Measurements from ENCODE around the gene CCHCR1. TPM values are rescaled to one million over a fixed set of nuclear protein-coding genes. Genes with fewer than 3 reads are reported as not detected.
"Not testable (repeated sequence)": the region's sequence is repeated elsewhere in the genome, so short reads cannot be mapped to it uniquely, and the experiment has no call there.

The CCHCR1 gene
- total RNA-seq, 2 donors from 2014 or later, result 20.3 to 37.4 TPM

- H3K4me3 ChIP-seq, result no peak within 1 kb of the TSS
- H3K9me3 ChIP-seq, result no peaks in the 10 kb centered on the region
- no peaks in the 10 kb centered on the region for H3K36me3 ChIP-seq
- TF ChIP-seq POLR2A (IDR thresholded peaks at IDR 0.05) (no peak), POLR2AphosphoS5 (IDR thresholded peaks at IDR 0.05) (no peak)
- TF ChIP-seq, protein P1, sequence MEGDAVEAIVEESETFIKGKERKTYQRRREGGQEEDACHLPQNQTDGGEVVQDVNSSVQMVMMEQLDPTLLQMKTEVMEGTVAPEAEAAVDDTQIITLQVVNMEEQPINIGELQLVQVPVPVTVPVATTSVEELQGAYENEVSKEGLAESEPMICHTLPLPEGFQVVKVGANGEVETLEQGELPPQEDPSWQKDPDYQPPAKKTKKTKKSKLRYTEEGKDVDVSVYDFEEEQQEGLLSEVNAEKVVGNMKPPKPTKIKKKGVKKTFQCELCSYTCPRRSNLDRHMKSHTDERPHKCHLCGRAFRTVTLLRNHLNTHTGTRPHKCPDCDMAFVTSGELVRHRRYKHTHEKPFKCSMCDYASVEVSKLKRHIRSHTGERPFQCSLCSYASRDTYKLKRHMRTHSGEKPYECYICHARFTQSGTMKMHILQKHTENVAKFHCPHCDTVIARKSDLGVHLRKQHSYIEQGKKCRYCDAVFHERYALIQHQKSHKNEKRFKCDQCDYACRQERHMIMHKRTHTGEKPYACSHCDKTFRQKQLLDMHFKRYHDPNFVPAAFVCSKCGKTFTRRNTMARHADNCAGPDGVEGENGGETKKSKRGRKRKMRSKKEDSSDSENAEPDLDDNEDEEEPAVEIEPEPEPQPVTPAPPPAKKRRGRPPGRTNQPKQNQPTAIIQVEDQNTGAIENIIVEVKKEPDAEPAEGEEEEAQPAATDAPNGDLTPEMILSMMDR (IDR thresholded peaks at IDR 0.05), result no peak
- no peaks in the 10 kb centered on the region for H3K27me3 ChIP-seq (replicated peaks; ENCODE audit: insufficient read depth)
- intact Hi-C loops (cut with DNase I), result no loop called here
- H3K27ac ChIP-seq, result no peak within 1 kb of the TSS
- WGBS, result 69% methylated on average over 9 of the region's 9 CpGs
- no peaks in the 10 kb centered on the region for H3K4me1 ChIP-seq (replicated peaks)
- no peak for DNase-seq (ENCODE audit: low spot score)
These were observed 12.9 kb upstream of the CCHCR1 start, which contains the start of gene POU5F1 for GRCh38 chr6:31170600-31170881. TSS of gene POU5F1 (minus strand) at chr6:31170682. CDS start at chr6:31170620, 62 bp downstream.

DNA sequence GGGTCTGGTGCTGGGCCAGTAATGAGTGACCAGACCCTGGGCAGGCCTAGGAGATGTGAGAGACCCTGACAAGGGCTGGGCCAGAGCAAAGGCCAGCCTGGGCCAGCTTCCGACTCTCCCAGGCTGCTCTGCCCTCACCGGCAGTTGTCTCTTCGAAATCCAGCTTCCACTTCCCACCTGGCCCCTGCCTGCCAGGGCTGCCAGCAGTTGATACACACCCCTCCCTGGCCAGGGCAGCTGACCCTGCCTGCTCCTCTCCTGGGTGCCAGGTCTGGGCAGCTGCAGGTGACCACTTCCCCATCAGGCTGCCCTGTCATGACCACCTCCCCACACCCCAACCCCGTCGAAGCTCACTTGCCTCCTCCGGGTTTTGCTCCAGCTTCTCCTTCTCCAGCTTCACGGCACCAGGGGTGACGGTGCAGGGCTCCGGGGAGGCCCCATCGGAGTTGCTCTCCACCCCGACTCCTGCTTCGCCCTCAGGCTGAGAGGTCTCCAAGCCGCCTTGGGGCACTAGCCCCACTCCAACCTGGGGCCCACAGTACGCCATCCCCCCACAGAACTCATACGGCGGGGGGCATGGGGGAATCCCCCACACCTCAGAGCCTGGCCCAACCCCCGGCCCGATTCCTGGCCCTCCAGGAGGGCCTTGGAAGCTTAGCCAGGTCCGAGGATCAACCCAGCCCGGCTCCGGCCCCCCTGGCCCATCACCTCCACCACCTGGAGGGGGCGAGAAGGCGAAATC is 12.4 kb upstream of the CCHCR1 start:
- H3K4me1 ChIP-seq (replicated peaks); H3K27me3 ChIP-seq (replicated peaks; ENCODE audit: insufficient read depth); H3K27ac ChIP-seq; H3K36me3 ChIP-seq; H3K4me3 ChIP-seq; H3K9me3 ChIP-seq; DNase-seq (ENCODE audit: low spot score); intact Hi-C loops (cut with DNase I): not testable (repeated sequence)
- 65% methylated on average over 23 of the region's 23 CpGs for WGBS

GRCh38 chr6:31169123-31169857 is 11.7 kb upstream of the CCHCR1 start:
- H3K9me3 ChIP-seq, result no peaks in the 10 kb centered on the region
- H3K27ac ChIP-seq, result no peak overlapping the region
- no peak for DNase-seq (ENCODE audit: low spot score)
- no peaks in the 10 kb centered on the region for H3K27me3 ChIP-seq (replicated peaks; ENCODE audit: insufficient read depth)
- no peak overlapping the region for H3K4me3 ChIP-seq
- WGBS, result 65% methylated on average over 10 of the region's 10 CpGs
- no peaks in the 10 kb centered on the region for H3K36me3 ChIP-seq
- H3K4me1 ChIP-seq (replicated peaks), result no peaks in the 10 kb centered on the region
- intact Hi-C loops (cut with DNase I), result no loop called here
- TF ChIP-seq, protein P1 (IDR thresholded peaks at IDR 0.05), result no peak
- TF ChIP-seq POLR2AphosphoS5 (IDR thresholded peaks at IDR 0.05) (no peak), POLR2A (IDR thresholded peaks at IDR 0.05) (no peak)

DNA sequence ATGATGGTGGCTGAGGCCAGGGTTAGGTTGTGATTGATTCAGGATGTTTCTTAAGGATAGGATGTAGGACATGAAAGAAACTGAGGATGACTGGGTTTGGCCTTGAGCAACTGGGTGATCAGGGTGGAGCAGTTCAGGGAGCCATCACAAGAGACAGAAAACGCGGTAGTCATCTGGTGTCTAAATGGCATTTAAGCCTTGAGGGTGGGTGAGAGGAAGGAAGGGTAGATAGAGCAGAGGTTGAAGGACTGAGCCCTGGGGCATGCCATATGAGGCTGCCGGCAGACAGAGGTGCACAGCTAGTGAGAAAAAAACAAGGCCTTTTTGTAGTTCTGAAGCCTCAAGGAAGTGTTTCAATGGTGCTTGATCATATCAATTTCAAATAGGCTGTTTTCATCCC is 11.0 kb upstream of the CCHCR1 start:
- no peak for DNase-seq (ENCODE audit: low spot score)
- H3K4me1 ChIP-seq (replicated peaks), result no peaks in the 10 kb centered on the region
- H3K27ac ChIP-seq, result no peak overlapping the region
- H3K36me3 ChIP-seq, result no peaks in the 10 kb centered on the region
- intact Hi-C loops (cut with DNase I), result no loop called here
- H3K4me3 ChIP-seq, result no peak overlapping the region
- no peaks in the 10 kb centered on the region for H3K27me3 ChIP-seq (replicated peaks; ENCODE audit: insufficient read depth)
- TF ChIP-seq POLR2AphosphoS5 (IDR thresholded peaks at IDR 0.05), result no peak
- TF ChIP-seq POLR2A (IDR thresholded peaks at IDR 0.05), result no peak
- TF ChIP-seq, protein P1 (IDR thresholded peaks at IDR 0.05), result no peak
- 76% methylated on average over 3 of the region's 3 CpGs for WGBS
- no peaks in the 10 kb centered on the region for H3K9me3 ChIP-seq

GRCh38 chr6:31165986-31166385 is 8.4 kb upstream of the CCHCR1 start:
- TF ChIP-seq POLR2A (IDR thresholded peaks at IDR 0.05) (no peak), POLR2AphosphoS5 (IDR thresholded peaks at IDR 0.05) (no peak)
- TF ChIP-seq, protein P1 (IDR thresholded peaks at IDR 0.05), result no peak
- H3K27ac ChIP-seq, result no peak overlapping the region
- intact Hi-C loops (cut with DNase I), result no loop called here
- H3K27me3 ChIP-seq (replicated peaks; ENCODE audit: insufficient read depth), result no peaks in the 10 kb centered on the region
- H3K36me3 ChIP-seq, result no peaks in the 10 kb centered on the region
- 66% methylated on average over 5 of the region's 5 CpGs for WGBS
- no peak overlapping the region for H3K4me3 ChIP-seq
- H3K4me1 ChIP-seq (replicated peaks), result no peaks in the 10 kb centered on the region
- no peak for DNase-seq (ENCODE audit: low spot score)
- H3K9me3 ChIP-seq, result no peaks in the 10 kb centered on the region

DNA sequence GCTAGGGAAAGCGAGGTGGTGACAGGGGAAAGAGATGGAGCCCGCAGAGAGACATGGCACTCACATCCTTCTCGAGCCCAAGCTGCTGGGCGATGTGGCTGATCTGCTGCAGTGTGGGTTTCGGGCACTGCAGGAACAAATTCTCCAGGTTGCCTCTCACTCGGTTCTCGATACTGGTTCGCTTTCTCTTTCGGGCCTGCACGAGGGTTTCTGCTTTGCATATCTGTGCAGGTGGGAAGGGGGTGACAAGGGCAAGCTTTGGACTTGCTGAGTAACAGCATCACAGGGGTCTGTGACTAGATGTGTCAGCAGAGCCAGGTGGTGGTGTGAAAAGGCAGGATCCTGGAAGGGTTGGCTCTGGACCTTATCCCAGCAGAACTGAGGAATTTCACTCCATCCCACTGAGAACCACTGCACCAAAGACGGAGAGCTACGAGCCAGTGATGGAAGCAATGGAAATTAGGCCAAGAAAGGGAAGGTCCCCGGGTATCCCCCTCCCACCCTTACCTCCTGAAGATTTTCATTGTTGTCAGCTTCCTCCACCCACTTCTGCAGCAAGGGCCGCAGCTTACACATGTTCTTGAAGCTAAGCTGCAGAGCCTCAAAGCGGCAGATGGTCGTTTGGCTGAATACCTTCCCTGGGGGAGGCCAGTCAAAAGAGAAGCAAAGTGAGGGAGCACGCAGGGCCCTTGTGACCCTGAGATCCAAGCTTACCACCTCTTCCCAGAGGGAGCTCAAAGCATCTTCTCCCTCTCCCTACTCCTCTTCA is 7.6 kb upstream of the CCHCR1 start:
- H3K4me1 ChIP-seq (replicated peaks); intact Hi-C loops (cut with DNase I); H3K36me3 ChIP-seq; DNase-seq (ENCODE audit: low spot score); H3K27me3 ChIP-seq (replicated peaks; ENCODE audit: insufficient read depth); H3K9me3 ChIP-seq; H3K27ac ChIP-seq; H3K4me3 ChIP-seq: not testable (repeated sequence)
- WGBS, result 85% methylated on average over 17 of the region's 17 CpGs

- intact Hi-C loops (cut with DNase I); H3K4me1 ChIP-seq (replicated peaks); H3K9me3 ChIP-seq; H3K36me3 ChIP-seq; DNase-seq (ENCODE audit: low spot score); H3K27ac ChIP-seq; H3K4me3 ChIP-seq; H3K27me3 ChIP-seq (replicated peaks; ENCODE audit: insufficient read depth): not testable (repeated sequence)
- WGBS, result 97% methylated on average over 7 of the region's 9 CpGs
These were observed 7.0 kb upstream of the CCHCR1 start for GRCh38 chr6:31164475-31165063.

All from prostate gland (tissue), 2 donors.